SK-N-SH (cell line): ENCODE measurements around the gene PTK6. TPM values are rescaled to one million over a fixed set of nuclear protein-coding genes. Genes with fewer than 3 reads are reported as not detected.

ENCODE experiments used
- CTCF ChIA-PET: fragments of 300-600, 350-600 bp; formaldehyde crosslinking; extraction: SDS; loops from one replicate; lab custom pipeline; 2021; lab: Yijun Ruan, JAX
- POLR2A ChIA-PET: fragments of 350-600 bp; sonication (Branson Sonifier 250); formaldehyde crosslinking; extraction: SDS; loops from one replicate; lab custom pipeline; 2020; ENCODE audit warnings: antibody characterized with exemption, inconsistent platforms; lab: Yijun Ruan, JAX
- DNase-seq: peaks from one replicate; pipeline ENCODE4 v3.0.0; 2012
- H2AFZ ChIP-seq: fragments of 200-600 bp; sonication (generic); 2 replicates; pipeline ENCODE4 v1.8.1; 2016; ENCODE audit warnings: antibody characterized with exemption, mild to moderate bottlenecking, low read depth
- H3F3A ChIP-seq: fragments of 200-600 bp; sonication (generic); replicated peaks from 2 replicates; pipeline ENCODE3; 2016; ENCODE audit warnings: antibody characterized with exemption, mild to moderate bottlenecking; ENCODE audit not compliant: insufficient read depth
- H3K27ac ChIP-seq, 2 experiments: fragments of 200-500 bp in 1 of 2; fragments of 200-600 bp in 1 of 2; sonication (Bioruptor generic) in 1 of 2; sonication (generic), shearing (Covaris generic) in 1 of 2; 2 replicates each; pipeline versions ENCODE4 v1.5.1 to v1.6.1; 2014 to 2016; ENCODE audit warnings: low read depth in 2 of 2, inconsistent platforms in 1 of 2, low read length in 1 of 2, mild to moderate bottlenecking in 1 of 2, mixed read lengths in 1 of 2
- H3K27me3 ChIP-seq: fragments of 200-600 bp; sonication (generic), shearing (Covaris generic); 2 replicates; pipeline ENCODE4 v1.6.1; 2016; ENCODE audit warnings: mixed run types; ENCODE audit not compliant: insufficient read depth
- H3K36me3 ChIP-seq, 2 experiments: fragments of 200-500 bp in 1 of 2; fragments of 200-600 bp in 1 of 2; sonication (Bioruptor generic) in 1 of 2; sonication (generic) in 1 of 2; replicated peaks in 1 of 2; 2 replicates each; pipeline versions ENCODE3 to v1.5.1; 2014 to 2016; ENCODE audit warnings: low read length in 1 of 2, mild to moderate bottlenecking in 1 of 2; ENCODE audit not compliant: insufficient read depth in 2 of 2, control insufficient read depth in 1 of 2
- H3K4me1 ChIP-seq, 2 experiments: fragments of 200-500 bp in 1 of 2; fragments of 200-600 bp in 1 of 2; sonication (Bioruptor generic) in 1 of 2; sonication (generic), shearing (Covaris generic) in 1 of 2; 2 replicates each; pipeline versions ENCODE4 v1.5.1 to v1.6.1; 2014 to 2016; ENCODE audit warnings: low read depth in 1 of 2, low read length in 1 of 2, mixed run types in 1 of 2; ENCODE audit not compliant: insufficient read depth in 2 of 2, control insufficient read depth in 1 of 2
- H3K4me2 ChIP-seq: fragments of 200-600 bp; sonication (generic), shearing (Covaris generic); 2 replicates; pipeline ENCODE4 v1.6.1; 2017; ENCODE audit warnings: mixed run types
- H3K4me3 ChIP-seq, 2 experiments: fragments of 200-500 bp in 1 of 2; fragments of 200-600 bp in 1 of 2; sonication (Bioruptor generic) in 1 of 2; sonication (generic), shearing (Covaris generic) in 1 of 2; 2 replicates each; pipeline versions ENCODE4 v1.5.1 to v1.8.1; 2014 to 2016; ENCODE audit warnings: low read depth in 2 of 2, inconsistent platforms in 1 of 2, low read length in 1 of 2, mild to moderate bottlenecking in 1 of 2, mixed read lengths in 1 of 2, moderate library complexity in 1 of 2
- H3K79me2 ChIP-seq: fragments of 200-600 bp; sonication (generic); 2 replicates; pipeline ENCODE4 v1.8.1; 2017; ENCODE audit warnings: mild to moderate bottlenecking; ENCODE audit not compliant: insufficient read depth
- H3K9ac ChIP-seq: fragments of 200-600 bp; sonication (generic); 2 replicates; pipeline ENCODE4 v1.6.1; 2017; ENCODE audit warnings: mixed run types
- H3K9me2 ChIP-seq: fragments of 200-600 bp; sonication (generic); 2 replicates; pipeline ENCODE4 v1.6.1; 2017; ENCODE audit warnings: mixed run types
- H3K9me3 ChIP-seq: fragments of 200-600 bp; sonication (generic); 2 replicates; pipeline ENCODE4 v1.6.1; 2017; ENCODE audit warnings: mixed run types, mild to moderate bottlenecking, moderate library complexity
- H4K20me1 ChIP-seq: fragments of 200-600 bp; sonication (generic); 2 replicates; pipeline ENCODE4 v1.6.1; 2017; ENCODE audit warnings: mild to moderate bottlenecking, mixed run types; ENCODE audit not compliant: insufficient read depth
- ELF1 ChIP-seq: IDR thresholded peaks from 2 replicates; pipeline ENCODE4 v1.4.0; 2012
- EP300 ChIP-seq, 2 experiments: IDR thresholded peaks; 2 replicates each; pipeline versions ENCODE4 v1.4.0 to v1.6.1; 2012; ENCODE audit warnings: borderline replicate concordance in 1 of 2, low read depth in 1 of 2, low read length in 1 of 2
- EZH2phosphoT487 ChIP-seq: fragments of 200-600 bp; sonication (generic); IDR thresholded peaks from 2 replicates; pipeline ENCODE4 v1.6.1; 2017; ENCODE audit warnings: low read depth, mixed run types, mild to moderate bottlenecking, antibody characterized with exemption, moderate library complexity, borderline replicate concordance
- FOXJ3 ChIP-seq: sonication (generic); formaldehyde crosslinking; IDR thresholded peaks from 2 replicates; pipeline ENCODE4 v1.5.1; 2020; ENCODE audit warnings: mild to moderate bottlenecking, missing genetic modification reagents
- GABPA ChIP-seq: IDR thresholded peaks from 2 replicates; pipeline ENCODE4 v1.4.0; 2012; ENCODE audit warnings: low read depth, mild to moderate bottlenecking
- GATA2 ChIP-seq: sonication (generic); formaldehyde crosslinking; IDR thresholded peaks from 2 replicates; pipeline ENCODE4 v1.5.0; 2020; ENCODE audit warnings: mild to moderate bottlenecking, missing genetic modification reagents
- IRF3 ChIP-seq: fragments of 150-350 bp; IDR thresholded peaks from 2 replicates; pipeline ENCODE4 v1.6.1; 2016; ENCODE audit warnings: mild to moderate bottlenecking, low read depth, low read length
- MEF2A ChIP-seq: IDR thresholded peaks from 2 replicates; pipeline ENCODE4 v1.4.0; 2012; ENCODE audit warnings: low read depth, borderline replicate concordance
- NFIC ChIP-seq: IDR thresholded peaks from 2 replicates; pipeline ENCODE4 v1.4.0; 2012; ENCODE audit warnings: borderline replicate concordance
- NRF1 ChIP-seq: IDR thresholded peaks from 2 replicates; pipeline ENCODE4 v1.6.1; 2012; ENCODE audit warnings: low read depth, mild to moderate bottlenecking, low read length
- POLR2AphosphoS5 ChIP-seq: IDR thresholded peaks from 2 replicates; pipeline ENCODE4 v1.6.1; 2012; ENCODE audit warnings: low read depth, low read length
- RCOR1 ChIP-seq: fragments of 150-350 bp; IDR thresholded peaks from 2 replicates; pipeline ENCODE4 v1.6.1; 2017; ENCODE audit warnings: antibody characterized with exemption, low read length
- SMC3 ChIP-seq: IDR thresholded peaks from 2 replicates; pipeline ENCODE4 v1.6.1; 2012; ENCODE audit warnings: low read depth, low read length, improper control_type of control experiment
- TEAD4 ChIP-seq: IDR thresholded peaks from 2 replicates; pipeline ENCODE4 v1.4.0; 2012; ENCODE audit warnings: mild to moderate bottlenecking, borderline replicate concordance; ENCODE audit not compliant: insufficient read depth
- WGBS: methylation state at CpG from one replicate; pipeline ENCODE4 v1.1.6; 2017; ENCODE audit warnings: low lambda C conversion rate; 5-methylcytosine and 5-hydroxymethylcytosine counted together
- polyA plus RNA-seq, 3 experiments: library from polyadenylated mRNA; depleted of rRNA; stranded (reverse); fragments of >200 nt; gene quantifications; 2 replicates each; pipeline ENCODE4 v1.2.3, GENCODE V29; 2012
- TF ChIP-seq, protein P1 (sequence below): fragments of 200-600 bp; sonication (generic); IDR thresholded peaks from 2 replicates; pipeline ENCODE4 v1.6.1; 2017; ENCODE audit warnings: antibody characterized with exemption, mild to moderate bottlenecking, moderate library complexity
- TF ChIP-seq, protein P2 (sequence below): IDR thresholded peaks from 2 replicates; pipeline ENCODE4 v1.4.0; 2012; ENCODE audit warnings: low read depth
- TF ChIP-seq, protein P3 (sequence below): IDR thresholded peaks from 2 replicates; pipeline ENCODE4 v1.4.0; 2012; ENCODE audit warnings: low read depth, borderline replicate concordance

Gene PTK6
- polyA plus RNA-seq, 1 of the 3 experiments (the other 2 are of a cell fraction): 0.07 TPM

GRCh38 chr20:63494084-63494419 is 43.1 kb downstream of the PTK6 start:
- Histone ChIP-seq H3K4me2 (no peak overlapping the region), H3K4me1 (peaks cover 0 to 24% of the 10 kb centered on the region in 2 experiments; a peak in 1 of 4 replicates), H3K36me3 (peaks cover 0 to 6% of the 10 kb centered on the region in 2 experiments), H2AFZ (no peak overlapping the region), H3K27ac (no peak overlapping the region), H3K27me3 (no peaks in the 10 kb centered on the region), H3K79me2 (no peaks in the 10 kb centered on the region), H3K9me3 (no peaks in the 10 kb centered on the region), H3K9me2 (no peaks in the 10 kb centered on the region), H4K20me1 (no peaks in the 10 kb centered on the region; the same call in 1 of the 2 replicates), H3F3A (no peaks in the 10 kb centered on the region), H3K9ac (no peak overlapping the region), H3K4me3 (no peak overlapping the region)
- TF ChIP-seq EZH2phosphoT487 (no peak), NFIC (no peak), GATA2 (no peak), NRF1 (no peak), ELF1 (no peak), GABPA (no peak), FOXJ3 (CRISPR knock-in tag) (no peak), IRF3 (no peak), MEF2A (no peak), RCOR1 (no peak), POLR2AphosphoS5 (no peak), EP300 (IDR thresholded peaks at IDR 0.05; ENCODE audit: borderline replicate concordance in 1 of 2, low read depth in 1 of 2, low read length in 1 of 2) (no peak), SMC3 (no peak), TEAD4 (no peak)
- TF ChIP-seq, protein P1, sequence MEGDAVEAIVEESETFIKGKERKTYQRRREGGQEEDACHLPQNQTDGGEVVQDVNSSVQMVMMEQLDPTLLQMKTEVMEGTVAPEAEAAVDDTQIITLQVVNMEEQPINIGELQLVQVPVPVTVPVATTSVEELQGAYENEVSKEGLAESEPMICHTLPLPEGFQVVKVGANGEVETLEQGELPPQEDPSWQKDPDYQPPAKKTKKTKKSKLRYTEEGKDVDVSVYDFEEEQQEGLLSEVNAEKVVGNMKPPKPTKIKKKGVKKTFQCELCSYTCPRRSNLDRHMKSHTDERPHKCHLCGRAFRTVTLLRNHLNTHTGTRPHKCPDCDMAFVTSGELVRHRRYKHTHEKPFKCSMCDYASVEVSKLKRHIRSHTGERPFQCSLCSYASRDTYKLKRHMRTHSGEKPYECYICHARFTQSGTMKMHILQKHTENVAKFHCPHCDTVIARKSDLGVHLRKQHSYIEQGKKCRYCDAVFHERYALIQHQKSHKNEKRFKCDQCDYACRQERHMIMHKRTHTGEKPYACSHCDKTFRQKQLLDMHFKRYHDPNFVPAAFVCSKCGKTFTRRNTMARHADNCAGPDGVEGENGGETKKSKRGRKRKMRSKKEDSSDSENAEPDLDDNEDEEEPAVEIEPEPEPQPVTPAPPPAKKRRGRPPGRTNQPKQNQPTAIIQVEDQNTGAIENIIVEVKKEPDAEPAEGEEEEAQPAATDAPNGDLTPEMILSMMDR: no peak
- ChIA-PET POLR2A (interaction anchor here (1.2 to 1.6 kb wide), 2 partner anchors 9 to 27 kb away, joined by 3 to 5 read pairs; partner anchors contain the start of gene PPDPF), CTCF (interaction anchor here (0.8 to 1.0 kb wide), 3 partner anchors 9 to 44 kb away, joined by 3 to 4 read pairs (median 3); partner anchors contain the start of genes PPDPF and PTK6)
- DNase-seq: no peak
- 100% methylated on average over 4 of the region's 7 CpGs for WGBS

GRCh38 chr20:63493563-63494020 is 43.6 kb downstream of the PTK6 start:
- no peak overlapping the region for H3K4me3 ChIP-seq
- H4K20me1 ChIP-seq: no peaks in the 10 kb centered on the region; the same call in 1 of the 2 replicates
- no peaks in the 10 kb centered on the region for H3F3A ChIP-seq
- H3K9me2 ChIP-seq: no peaks in the 10 kb centered on the region
- 78% methylated on average over 11 of the region's 13 CpGs for WGBS
- peak; percentile 16 for DNase-seq
- H3K4me2 ChIP-seq: no peak overlapping the region
- peaks cover 0 to 24% of the 10 kb centered on the region in 2 experiments; a peak in 1 of 4 replicates for H3K4me1 ChIP-seq
- peaks cover 0 to 6% of the 10 kb centered on the region in 2 experiments for H3K36me3 ChIP-seq
- no peak overlapping the region for H3K9ac ChIP-seq
- ChIA-PET CTCF (interaction anchor here (0.8 to 1.0 kb wide), 3 partner anchors 9 to 44 kb away, joined by 3 to 4 read pairs (median 3); partner anchors contain the start of genes PPDPF and PTK6), POLR2A (interaction anchor here (1.2 to 1.6 kb wide), 2 partner anchors 9 to 27 kb away, joined by 3 to 5 read pairs; partner anchors contain the start of gene PPDPF)
- no peaks in the 10 kb centered on the region for H3K9me3 ChIP-seq
- H2AFZ ChIP-seq: no peak overlapping the region
- no peaks in the 10 kb centered on the region for H3K27me3 ChIP-seq
- H3K79me2 ChIP-seq: no peaks in the 10 kb centered on the region
- no peak overlapping the region for H3K27ac ChIP-seq
- TF ChIP-seq, protein P2, sequence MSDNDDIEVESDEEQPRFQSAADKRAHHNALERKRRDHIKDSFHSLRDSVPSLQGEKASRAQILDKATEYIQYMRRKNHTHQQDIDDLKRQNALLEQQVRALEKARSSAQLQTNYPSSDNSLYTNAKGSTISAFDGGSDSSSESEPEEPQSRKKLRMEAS: no peak
- TF ChIP-seq FOXJ3 (CRISPR knock-in tag) (no peak), GATA2 (no peak), IRF3 (no peak), NFIC (no peak)
- TF ChIP-seq, protein P3, sequence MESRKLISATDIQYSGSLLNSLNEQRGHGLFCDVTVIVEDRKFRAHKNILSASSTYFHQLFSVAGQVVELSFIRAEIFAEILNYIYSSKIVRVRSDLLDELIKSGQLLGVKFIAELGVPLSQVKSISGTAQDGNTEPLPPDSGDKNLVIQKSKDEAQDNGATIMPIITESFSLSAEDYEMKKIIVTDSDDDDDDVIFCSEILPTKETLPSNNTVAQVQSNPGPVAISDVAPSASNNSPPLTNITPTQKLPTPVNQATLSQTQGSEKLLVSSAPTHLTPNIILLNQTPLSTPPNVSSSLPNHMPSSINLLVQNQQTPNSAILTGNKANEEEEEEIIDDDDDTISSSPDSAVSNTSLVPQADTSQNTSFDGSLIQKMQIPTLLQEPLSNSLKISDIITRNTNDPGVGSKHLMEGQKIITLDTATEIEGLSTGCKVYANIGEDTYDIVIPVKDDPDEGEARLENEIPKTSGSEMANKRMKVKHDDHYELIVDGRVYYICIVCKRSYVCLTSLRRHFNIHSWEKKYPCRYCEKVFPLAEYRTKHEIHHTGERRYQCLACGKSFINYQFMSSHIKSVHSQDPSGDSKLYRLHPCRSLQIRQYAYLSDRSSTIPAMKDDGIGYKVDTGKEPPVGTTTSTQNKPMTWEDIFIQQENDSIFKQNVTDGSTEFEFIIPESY: no peak
